KBM-7 (cell line): Measurements from ENCODE around the gene SRPK2.
"Not testable (repeated sequence)": the region's sequence is repeated elsewhere in the genome, so short reads cannot be mapped to it uniquely, and the experiment has no call there.

Experiments
- DNase-seq: peaks from one replicate; pipeline ENCODE4 v3.0.0-alpha.2; 2015
- in situ Hi-C: fragments of 300-500 bp; cut with MboI; formaldehyde crosslinking; loops from 2 replicates; pipeline ENCODE4 v1.14.3; 2020; ENCODE audit warnings: low sequenced_read_pairs, low pct_unique_long_range_greater_than_20kb, mixed read lengths

The SRPK2 gene

DNA sequence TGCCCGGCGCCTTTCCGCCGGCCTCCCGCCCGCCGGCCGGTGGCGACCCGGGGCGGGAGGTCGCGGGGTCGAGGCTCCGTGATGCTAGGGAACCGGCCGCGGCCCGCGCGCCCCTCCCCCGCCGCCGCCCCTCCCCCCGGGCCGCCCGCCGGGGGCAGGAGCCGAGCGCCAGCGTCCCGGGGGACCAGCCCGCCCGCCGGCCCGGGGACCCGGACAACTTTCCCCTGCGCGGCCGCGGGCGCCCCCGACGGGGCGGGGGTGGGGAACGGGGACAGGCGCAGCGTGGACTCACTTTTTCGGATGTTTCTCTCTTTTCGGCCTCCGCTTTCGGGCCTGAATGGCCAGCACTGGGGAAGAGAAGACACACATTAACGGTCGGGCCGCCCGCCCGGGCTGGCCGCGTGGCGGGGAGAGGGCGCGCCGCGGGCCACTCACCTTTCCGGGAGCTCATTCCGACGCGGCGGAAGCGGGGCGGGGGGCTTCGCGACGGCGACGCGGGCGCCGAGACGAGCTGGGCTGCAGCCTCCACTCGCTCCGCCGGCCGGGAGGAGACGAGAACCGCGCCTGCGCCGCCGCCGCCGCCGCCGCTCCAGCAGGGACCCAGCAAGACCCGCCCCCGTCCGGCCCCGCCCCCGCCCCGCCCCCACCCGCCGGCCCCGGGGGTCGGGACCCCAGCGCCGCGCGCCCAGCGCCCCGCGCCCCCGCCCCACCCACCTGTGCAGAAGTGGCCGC is at the start of gene SRPK2:
Gene SRPK2, minus strand, starts transcription at position 566 of the 732 bp plus-strand sequence.
- in situ Hi-C loops = no loop called here
- DNase-seq = peak; percentile 71

DNA sequence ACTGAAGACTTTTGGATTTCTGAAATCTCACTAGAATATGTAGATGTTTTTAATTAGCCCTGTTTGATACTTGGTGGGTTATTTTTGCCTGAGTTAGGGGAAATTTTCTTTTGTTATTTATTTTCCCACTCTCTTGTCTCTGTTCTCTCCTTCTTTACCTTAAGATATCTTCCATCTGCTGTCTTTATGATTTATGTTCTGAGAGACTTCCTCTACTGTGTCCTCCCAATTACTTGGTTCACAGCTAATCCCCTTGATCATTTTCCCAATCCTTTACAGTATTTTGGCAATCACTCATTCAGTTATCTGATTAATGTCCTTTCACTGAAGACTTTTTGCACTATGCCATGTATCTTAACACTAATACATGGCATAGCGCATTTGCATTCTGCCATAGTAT is 49.5 kb upstream of the SRPK2 start:
- DNase-seq = no peak
- in situ Hi-C loops = no loop called here

DNA sequence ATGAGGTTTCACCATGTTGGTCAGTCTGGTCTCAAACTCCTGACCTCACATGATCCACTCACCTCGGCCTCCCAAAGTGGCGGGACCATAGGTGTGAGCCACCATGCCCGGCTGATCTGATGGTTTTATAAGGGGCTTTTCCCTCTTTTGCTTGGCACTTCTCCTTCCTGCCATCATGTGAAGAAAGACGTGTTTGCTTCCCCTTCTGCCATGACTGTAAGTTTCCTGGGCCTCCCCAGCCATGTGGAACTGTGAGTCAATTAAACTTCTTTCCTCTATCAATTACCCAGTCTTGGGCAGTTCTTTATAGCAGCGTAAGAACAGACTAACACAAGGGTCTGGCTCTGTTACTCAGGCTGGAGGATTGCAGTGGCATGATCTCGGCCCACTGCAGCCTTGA is 48.6 kb upstream of the SRPK2 start:
- in situ Hi-C loops, DNase-seq: not testable (repeated sequence)

DNA sequence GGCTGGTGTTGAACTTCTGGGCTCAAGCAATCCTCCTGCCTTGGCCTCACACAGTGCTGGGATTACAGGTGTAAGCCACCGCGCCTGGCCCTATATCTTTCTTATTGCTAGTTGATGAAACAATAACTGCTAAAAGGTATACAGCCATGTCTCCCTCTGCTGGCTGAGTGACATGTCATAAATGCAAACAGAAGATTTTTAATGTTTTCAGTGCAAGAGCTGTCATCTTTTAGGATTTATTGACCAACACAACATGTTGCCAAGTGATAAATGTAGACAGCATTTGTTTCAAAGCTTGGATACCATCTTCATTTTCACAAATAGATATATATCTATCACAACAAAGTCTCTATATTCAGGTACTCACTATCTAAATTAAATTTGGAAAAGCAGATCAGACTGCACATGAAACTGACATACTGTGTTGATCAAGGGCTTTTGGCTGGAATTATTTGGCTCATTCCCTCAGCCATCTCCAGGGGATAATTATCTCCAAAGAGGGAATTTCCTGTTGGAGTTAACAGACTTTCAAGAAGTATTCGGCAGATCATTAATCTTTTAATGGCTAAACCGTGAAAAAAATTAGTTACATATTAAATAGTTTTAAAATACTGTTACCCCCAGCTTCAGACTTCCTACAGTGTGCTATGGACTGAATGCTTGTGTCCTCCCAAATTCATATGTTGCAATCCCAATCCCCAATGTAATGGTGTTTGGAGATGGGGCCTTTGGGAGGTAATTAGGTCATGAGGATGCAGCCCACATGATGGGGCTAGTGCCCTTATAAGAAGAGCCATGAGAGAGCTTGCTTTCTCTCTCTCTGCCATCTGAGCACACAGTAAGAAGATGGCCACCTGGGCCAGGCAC is 41.3 kb upstream of the SRPK2 start:
- in situ Hi-C loops = no loop called here
- DNase-seq = peak; percentile 47

DNA sequence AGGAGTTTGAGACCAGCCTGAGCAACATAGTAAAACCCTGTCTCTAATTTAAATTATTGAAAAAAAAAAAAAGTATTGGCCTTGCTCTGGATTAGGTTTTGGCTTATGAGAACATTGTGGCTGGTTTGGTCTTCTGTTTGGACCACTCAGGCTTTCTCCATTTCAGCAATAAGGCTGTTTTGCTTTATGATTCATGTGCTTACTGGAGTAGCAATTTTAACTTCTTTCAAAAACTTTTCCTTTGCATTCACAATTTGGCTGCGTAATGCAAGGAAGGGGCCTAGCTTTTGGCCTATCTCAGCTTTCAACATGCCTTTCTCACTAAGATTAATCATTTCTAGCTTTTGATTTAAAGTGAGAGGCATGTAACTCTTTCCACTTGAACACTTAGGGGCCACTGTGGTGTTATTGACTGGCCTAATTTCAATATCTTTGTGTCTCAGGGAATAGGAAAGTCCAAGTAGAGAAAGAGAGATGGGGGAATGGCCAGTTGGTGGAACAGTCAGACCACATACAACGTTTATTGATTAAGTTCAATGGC is 38.0 kb upstream of the SRPK2 start:
- no peak for DNase-seq
- in situ Hi-C loops = no loop called here

DNA sequence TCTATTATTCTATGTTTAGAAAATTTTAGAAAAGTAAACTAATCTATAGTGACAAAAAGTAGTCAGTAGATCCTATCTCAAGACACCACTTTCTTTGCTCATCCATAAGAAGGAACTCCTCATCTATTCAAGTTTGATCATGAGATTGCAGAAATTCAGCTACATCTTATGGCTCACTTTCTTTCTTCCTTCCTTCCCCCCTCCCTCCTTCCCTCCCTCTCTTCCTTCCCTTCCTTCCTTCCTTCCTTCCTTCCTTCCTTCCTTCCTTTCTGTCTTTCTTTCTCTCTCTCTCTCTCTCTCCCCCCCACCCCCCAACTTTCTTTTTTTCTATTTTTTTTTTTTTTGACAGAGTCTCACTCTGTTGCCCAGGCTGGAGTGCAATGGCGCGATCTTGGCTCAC is 35.3 kb upstream of the SRPK2 start:
- DNase-seq = no peak
- in situ Hi-C loops = no loop called here

DNA sequence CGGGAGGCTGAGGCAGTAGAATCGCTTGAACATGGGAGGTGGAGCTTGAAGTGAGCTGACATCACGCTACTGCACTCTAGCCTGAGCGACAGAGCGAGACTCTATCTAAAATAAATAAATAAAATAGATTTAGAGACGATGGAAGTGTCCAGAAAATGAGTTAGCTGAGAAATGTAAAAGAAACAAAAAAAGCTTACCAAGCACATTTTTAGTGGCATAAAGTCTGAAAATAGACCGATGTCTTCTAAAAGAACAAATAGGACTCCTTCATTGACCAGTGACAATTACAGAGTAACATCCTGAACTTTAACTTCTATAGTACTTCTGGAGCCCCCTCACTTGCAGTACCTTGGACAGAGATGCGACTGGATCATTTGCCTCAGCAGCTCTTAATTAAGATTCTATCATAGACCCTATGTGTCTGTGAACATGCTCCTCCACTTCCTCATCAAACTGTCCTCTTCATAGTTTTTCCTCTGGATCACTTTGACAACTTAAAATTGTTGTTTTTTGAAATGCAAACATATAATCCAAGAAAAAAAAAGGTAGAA is 25.2 kb upstream of the SRPK2 start:
- in situ Hi-C loops = no loop called here
- no peak for DNase-seq

DNA sequence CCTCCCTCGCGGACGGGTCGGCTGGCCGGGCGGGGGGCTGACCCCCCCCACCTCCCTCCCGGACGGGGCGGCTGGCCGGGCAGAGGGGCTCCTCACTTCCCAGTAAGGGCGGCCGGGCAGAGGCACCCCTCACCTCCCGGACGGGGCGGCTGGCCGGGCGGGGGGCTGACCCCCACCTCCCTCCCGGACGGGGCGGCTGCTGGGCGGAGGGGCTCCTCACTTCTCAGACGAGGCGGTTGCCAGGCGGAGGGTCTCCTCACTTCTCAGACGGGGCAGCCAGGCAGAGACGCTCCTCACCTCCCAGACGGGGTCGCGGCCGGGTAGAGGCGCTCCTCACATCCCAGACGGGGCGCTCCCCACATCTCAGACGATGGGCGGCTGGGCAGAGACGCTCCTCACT is 22.1 kb upstream of the SRPK2 start:
- DNase-seq, in situ Hi-C loops: not testable (repeated sequence)

DNA sequence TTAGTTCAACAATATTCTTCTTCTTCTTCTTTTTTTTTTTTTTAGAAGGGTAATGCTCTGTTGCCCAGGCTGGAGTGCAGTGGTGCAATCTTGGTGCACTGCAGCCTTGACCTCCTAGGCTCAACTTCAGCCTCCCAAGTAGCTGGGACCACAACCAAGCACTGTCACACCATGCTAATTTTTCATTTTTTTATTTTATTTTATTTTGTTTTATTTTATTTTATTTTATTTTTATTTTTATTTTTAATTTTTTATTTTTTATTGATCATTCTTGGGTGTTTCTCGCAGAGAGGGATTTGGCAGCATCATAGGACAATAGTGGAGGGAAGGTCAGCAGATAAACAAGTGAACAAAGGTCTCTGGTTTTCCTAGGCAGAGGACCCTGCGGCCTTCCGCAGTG is 21.1 kb upstream of the SRPK2 start:
- DNase-seq, in situ Hi-C loops: not testable (repeated sequence)

DNA sequence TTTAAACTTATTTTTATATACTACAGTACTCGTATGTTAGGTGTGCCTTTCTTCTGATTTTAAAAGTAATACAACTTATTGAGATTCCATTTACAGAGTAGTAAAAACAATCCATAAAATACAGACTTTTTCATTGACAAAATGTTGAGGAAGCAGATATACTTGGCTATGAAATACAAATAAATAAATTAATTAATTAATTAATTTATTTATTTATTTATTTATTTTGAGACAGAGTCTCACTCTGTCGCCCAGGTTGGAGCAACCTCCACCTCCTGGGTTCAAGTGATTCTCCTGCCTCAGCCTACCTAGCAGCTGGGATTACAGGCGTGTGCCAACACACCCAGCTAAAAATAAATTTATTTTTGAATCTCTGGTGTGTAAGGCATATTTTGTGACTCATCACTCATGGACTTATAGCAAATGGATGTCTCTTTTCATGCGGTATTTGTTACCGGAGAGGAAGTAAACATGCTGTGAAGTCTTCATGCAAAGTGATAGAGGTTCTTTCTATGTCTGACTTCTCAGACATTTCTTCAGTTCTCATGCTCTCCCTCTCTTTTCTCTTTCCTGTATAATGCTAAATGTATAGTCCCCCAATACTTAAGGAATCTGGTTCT is 20.2 kb upstream of the SRPK2 start:
- no peak for DNase-seq

DNA sequence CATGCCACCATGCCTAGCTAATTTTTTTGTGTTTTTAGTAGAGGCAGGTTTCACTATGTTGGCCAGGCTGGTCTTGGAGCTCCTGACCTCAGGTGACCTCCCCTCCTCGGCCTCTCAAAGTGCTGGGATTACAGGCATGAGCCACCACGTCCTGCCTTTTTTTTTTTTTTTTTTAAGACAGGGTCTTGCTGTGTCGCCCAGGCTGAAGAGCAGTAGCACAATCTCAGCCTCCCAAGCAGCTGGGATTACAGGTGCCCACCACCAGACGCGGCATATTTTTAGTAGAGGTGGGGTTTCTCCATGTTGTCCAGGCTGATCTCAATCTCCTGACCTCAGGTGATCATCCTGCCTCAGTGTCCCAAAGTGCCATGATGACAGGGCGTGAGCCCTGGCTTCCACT is 14.4 kb upstream of the SRPK2 start:
- in situ Hi-C loops = no loop called here
- DNase-seq = no peak

More for the DNA sequence above, 20.2 kb upstream of the SRPK2 start:
- in situ Hi-C loops = no loop called here

DNA sequence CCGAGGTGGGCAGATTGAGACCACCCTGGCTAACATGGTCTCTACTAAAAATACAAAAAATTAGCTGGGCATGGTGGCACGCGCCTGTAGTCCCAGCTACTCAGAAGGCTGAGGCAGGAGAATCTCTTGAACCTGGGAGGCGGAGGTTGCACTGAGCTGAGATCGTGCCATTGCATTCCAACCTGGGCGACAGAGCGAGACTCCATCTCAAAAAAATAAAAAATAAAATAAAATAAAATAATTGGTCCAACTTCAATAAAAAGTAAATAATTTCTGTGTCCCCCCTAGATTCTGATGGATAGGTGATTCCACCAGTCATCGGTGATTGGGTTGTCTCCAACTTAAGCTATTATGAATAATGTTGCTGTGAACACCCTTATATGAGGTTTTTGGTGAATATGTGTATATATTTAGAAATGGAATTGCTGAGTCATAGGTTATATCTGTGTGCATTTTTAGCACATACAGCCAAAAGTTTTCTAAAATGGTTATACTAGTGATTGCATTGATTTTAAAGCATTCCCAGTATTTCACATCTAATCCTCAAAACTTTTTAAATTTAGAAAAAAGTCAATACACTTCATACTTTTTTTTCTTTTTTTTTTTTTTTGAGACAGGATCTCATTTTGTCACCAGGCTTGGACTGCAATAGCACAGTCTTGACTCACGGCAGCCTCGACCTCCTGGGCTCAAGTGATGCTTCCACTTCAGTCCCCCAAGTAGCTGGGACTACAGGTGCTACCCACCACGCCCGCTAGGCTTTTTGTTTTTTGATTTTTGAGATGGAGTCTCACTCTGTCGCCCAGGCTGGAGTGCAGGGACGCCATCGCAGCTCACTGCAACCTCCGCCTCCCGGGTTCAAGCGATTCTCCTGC is 13.7 kb upstream of the SRPK2 start:
- in situ Hi-C loops = no loop called here
- DNase-seq = no peak

DNA sequence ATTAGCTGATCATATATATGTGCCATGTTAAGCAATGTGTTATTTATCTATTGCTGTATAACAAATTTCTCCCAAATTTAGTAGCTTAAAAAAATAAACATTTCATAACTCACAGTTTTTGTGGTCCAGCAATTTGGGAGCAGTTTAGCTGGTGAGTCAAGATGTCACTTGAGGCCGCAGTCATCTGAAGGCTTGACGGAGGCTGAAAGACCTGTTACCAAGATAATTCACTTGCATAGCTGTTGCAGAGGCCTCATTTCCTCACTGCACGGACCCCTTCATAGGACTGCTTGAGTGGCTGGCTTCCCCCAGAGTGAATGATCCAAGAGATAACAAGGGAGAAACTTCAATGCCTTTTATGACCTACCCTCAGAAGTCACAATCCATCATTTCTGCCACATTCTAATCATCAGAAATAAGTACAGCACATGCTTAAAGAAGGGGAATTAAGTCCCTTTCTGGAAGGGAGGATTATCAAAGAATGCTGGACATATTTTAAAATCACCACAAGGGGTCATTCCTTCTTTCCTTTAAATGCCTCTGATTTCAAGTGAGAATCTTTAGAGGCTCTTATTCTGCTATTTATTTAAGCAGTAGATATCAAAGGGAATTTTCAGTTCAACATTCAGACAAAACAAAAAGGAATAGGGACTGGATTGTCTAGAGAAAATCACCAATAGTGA is 10.5 kb upstream of the SRPK2 start:
- DNase-seq = peak; percentile 25
- in situ Hi-C loops = no loop called here

DNA sequence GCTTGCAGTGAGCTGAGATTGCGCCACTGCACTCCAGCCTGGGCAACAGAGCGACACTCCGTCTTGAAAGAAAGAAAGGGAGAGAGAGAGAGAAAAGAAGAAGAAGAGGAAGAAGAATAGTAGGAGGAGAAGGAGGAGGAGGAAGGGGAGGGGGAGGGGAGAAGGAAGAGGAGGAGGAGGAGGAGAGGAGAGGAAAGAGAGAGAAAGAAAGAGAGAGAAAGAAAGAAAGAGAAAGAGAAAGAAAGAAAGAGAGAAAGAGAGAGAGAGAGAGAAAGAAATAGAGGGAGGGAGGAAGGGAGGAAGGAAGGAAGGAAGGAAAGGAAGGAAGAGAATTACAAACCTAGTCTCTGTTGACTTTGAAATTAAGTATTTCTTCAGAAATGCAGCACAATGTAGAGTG is 7.8 kb upstream of the SRPK2 start:
- in situ Hi-C loops = no loop called here
- no peak for DNase-seq

DNA sequence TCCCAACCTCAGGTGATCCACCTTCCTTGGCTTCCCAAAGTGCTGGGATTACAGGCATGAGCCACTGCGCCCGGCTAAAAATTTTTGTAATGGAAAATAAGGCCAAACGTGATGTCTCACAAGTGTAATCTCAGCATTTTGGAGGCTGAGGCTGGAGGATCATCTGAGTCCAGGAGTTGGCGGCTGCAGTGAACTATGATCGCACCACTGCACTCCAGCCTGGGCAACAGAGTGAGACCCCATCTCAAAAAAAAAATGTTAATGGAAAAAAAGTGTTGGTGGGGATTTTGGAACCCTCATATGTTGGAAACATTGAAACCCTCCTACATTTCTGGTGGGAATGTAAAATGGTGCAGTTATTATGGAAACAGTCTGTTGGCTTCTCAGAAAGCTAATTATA is 2.7 kb upstream of the SRPK2 start:
- DNase-seq = no peak
- in situ Hi-C loops = no loop called here

DNA sequence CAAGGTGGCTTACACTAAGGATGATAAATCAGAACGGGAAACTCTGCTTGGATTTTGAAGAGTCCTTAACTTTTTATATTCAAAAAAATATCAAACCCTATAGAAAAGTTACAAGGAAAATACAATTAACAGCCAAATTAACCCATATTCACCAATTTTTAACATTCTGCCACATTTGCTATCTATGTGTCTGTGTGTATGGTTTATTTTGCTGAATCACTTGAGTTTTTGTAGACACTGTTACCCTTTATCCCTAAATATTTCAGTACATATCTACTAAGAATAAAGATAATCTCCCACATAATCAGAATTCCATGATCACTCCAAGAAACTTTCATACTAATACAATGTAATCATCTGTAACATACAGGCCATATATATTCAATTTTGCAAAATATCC is 1.2 kb upstream of the SRPK2 start:
- no peak for DNase-seq
- in situ Hi-C loops = no loop called here

DNA sequence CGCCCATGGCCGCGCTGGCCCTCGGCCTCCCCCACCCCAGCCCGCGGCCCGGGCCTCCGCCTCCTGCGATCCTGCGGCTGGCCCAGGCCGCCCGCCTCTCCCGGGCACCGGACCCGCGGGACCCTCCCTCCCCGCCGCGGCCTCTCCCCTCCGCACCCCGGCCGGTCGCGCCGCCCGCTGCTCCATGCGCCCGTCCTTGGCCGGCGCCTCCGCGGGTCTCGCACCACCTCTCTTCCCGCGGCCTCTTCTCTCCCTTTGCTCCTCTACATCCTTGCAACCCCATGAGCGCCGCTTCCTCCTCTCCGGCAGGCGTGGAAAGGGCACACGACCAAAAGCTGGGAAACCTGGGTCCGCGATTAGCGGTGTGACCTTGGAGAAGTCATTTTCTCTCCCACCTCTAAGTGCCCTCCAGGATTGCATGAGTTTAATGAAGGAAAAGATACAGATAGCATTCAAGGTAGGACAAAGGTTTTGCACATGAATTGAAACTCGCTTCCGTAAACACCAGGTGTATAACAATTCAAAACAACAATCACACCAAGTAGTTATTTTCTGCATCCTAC is 448 bp upstream of the SRPK2 start:
- peak; percentile 74 for DNase-seq
- in situ Hi-C loops = no loop called here
